Measurements from ENCODE around the gene PEX1. TPM values are rescaled to one million over a fixed set of nuclear protein-coding genes. Genes with fewer than 3 reads are reported as not detected.
"Not testable (repeated sequence)": the region's sequence is repeated elsewhere in the genome, so short reads cannot be mapped to it uniquely, and the experiment has no call there.

PEX1 gene
- total RNA-seq = 10.4 TPM
- long read RNA-seq, full-length matches to known transcripts = 17 of 18 reads
- long read RNA-seq, partial matches to known transcripts = 1 of 18 reads
- long read RNA-seq, other reads (novel, unspliced or antisense) = 0 of 18 reads

GRCh38 chr7:92528188-92528957, at the start of gene PEX1, which contains the start of gene RBM48:
PEX1 (minus strand) TSS chr7:92528520; CDS start chr7:92528435, 85 bp downstream.
RBM48 (plus strand) TSS chr7:92528795; CDS start chr7:92528814, 19 bp downstream.
- intact Hi-C loops (cut with DNase I) = loop anchor here (5.0 to 10.0 kb wide), 3 partner anchors 59 to 306 kb away; partner anchors contain the start of gene CDK6
- ATAC-seq = peak; percentile 99
- DNase-seq (ENCODE audit: missing footprints) = peak; percentile 96

- ATAC-seq (no peak), DNase-seq (ENCODE audit: missing footprints) (no peak)
- intact Hi-C loops (cut with DNase I) = no loop called here
These were observed 48.0 kb upstream of the PEX1 start for GRCh38 chr7:92576296-92576695.

GRCh38 chr7:92569137-92569536, 40.8 kb upstream of the PEX1 start:
- DNase-seq (ENCODE audit: missing footprints) (no peak), ATAC-seq (no peak)
- intact Hi-C loops (cut with DNase I) = no loop called here

DNA sequence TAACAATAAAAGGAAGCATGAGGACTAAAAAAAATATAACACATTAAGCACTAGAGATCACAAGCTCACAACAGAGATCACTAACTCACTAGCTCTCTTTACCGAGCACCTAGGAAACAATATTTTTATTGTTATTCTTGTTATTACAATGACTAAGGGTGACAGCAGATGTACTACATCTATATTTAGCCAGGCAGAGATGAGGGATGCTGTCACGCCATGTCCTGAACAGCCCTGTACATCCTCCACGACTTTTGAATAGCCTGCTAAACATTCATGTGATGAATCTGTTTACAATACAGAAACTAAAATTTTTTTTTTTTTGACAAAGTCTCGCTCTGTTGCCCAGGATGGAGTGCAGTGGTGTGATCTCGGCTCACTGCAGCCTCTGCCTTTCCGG, 39.1 kb upstream of the PEX1 start:
- no peak for ATAC-seq

DNA sequence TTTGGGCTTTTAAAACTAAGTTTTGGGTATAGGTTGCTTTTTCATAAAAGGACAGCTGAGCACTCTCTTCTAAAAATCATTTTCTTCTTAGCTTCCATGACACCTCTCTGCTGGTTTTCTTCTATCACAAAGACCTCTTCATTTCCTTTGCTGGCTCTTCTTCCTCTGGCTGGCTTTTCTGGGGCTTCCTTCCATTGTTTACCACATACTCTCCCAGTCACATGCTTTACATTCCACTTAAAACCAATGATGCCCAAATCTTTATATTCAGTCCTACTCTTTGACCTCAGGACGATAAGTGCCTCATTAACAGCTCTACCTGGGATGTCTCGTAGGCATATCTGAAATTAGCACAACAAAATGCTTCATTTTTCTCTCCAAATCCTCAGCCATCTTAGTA, 35.0 kb upstream of the PEX1 start:
- intact Hi-C loops (cut with DNase I) = no loop called here
- no peak for DNase-seq (ENCODE audit: missing footprints)
- ATAC-seq = no peak

More for the DNA sequence above, 39.1 kb upstream of the PEX1 start:
- no peak for DNase-seq (ENCODE audit: missing footprints)
- intact Hi-C loops (cut with DNase I) = no loop called here

- intact Hi-C loops (cut with DNase I) = no loop called here
- DNase-seq (ENCODE audit: missing footprints) = no peak
- ATAC-seq = no peak
These were observed 32.3 kb upstream of the PEX1 start for GRCh38 chr7:92560602-92561001.

GRCh38 chr7:92557808-92558362, 29.6 kb upstream of the PEX1 start:
- intact Hi-C loops (cut with DNase I) = no loop called here
- no peak for ATAC-seq
- DNase-seq (ENCODE audit: missing footprints) = no peak

GRCh38 chr7:92557249-92557648, 28.9 kb upstream of the PEX1 start:
- DNase-seq (ENCODE audit: missing footprints) (no peak), ATAC-seq (peak; percentile 23)
- intact Hi-C loops (cut with DNase I) = no loop called here

- no peak for DNase-seq (ENCODE audit: missing footprints)
- peak; percentile 30 for ATAC-seq
- intact Hi-C loops (cut with DNase I) = no loop called here
These were observed 21.9 kb upstream of the PEX1 start for GRCh38 chr7:92550194-92550593.

DNA sequence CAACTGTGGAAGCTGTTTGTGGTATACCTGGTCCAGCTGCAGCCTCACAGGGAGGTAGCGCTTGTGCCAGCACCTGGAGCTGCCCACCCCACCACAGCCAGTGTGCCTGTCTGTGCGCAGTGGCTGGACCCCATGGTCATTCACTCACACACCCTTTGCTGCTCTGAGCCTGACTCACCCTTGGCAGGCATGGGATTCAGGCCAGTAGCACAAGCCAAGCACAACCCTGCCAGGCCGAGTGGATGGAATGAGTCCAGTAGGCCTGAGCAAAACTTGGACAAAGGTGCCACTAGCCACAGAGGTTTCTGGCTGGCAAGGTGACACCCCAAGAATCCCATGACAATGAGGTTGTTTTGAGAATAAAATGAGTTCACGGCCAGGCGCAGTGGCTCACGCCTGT, 19.3 kb upstream of the PEX1 start:
- ATAC-seq (peak; percentile 89), DNase-seq (ENCODE audit: missing footprints) (no peak)
- intact Hi-C loops (cut with DNase I) = no loop called here

- ATAC-seq (peak; percentile 44), DNase-seq (ENCODE audit: missing footprints) (peak; percentile 67)
- intact Hi-C loops (cut with DNase I) = no loop called here
These were observed 18.7 kb upstream of the PEX1 start for GRCh38 chr7:92546856-92547497.

DNA sequence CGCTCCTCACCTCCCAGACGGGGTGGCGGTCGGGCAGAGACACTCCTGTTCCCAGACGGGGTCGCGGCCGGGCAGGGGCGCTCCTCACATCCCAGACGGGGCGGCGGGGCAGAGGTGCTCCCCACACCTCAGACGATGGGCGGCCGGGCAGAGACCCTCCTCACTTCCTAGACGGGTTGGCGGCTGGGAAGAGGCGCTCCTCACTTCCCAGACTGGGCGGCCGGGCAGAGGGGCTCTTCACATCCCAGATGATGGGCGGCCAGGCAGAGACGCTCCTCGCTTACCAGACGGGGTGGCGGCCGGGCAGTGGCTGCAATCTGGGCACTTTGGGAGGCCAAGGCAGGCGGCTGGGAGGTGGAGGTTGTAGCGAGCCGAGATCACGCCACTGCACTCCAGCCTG, 16.8 kb upstream of the PEX1 start:
- intact Hi-C loops (cut with DNase I); DNase-seq (ENCODE audit: missing footprints); ATAC-seq: not testable (repeated sequence)

- ATAC-seq; intact Hi-C loops (cut with DNase I); DNase-seq (ENCODE audit: missing footprints): not testable (repeated sequence)
These were observed 15.2 kb upstream of the PEX1 start for GRCh38 chr7:92543542-92543941.

DNA sequence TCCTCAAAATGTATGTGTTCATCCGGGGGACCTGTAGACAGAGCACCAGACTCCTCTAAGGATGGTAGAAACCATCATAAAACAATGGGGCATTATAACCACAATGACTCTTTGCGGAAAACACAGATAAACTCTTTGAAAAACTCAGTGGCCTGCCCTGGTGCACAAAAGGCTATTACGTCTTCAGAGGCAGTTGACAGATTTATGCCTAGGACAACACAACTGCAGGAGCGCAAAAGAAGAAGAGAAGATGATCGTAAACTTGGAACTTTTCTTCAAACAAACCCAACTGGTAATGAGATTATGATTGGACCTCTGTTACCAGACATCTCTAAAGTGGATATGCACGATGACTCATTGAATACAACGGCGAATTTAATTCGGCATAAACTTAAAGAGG, 6.3 kb upstream of the PEX1 start:
- no peak for ATAC-seq

DNA sequence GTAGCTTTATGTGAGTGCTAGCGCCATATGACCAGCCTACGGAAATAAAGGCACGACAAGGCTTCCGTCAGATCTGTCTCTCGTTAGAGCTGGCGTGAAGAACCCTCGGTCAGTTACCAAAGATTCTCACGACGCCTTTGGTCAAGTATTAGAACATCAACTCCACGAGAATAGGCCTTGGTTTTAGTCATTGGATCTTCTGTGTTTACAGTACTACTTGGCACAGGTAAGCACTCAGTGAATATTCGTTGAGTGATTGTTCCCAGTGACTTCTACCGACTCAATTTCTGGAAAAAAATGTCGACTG, 591 bp upstream of the PEX1 start:
- DNase-seq (ENCODE audit: missing footprints) = no peak
- ATAC-seq = no peak
- intact Hi-C loops (cut with DNase I) = loop anchor here (5.0 to 10.0 kb wide), 3 partner anchors 58 to 306 kb away; partner anchors contain the start of gene CDK6

More for the DNA sequence above, 6.3 kb upstream of the PEX1 start:
- intact Hi-C loops (cut with DNase I) = no loop called here
- DNase-seq (ENCODE audit: missing footprints) = no peak

DNA sequence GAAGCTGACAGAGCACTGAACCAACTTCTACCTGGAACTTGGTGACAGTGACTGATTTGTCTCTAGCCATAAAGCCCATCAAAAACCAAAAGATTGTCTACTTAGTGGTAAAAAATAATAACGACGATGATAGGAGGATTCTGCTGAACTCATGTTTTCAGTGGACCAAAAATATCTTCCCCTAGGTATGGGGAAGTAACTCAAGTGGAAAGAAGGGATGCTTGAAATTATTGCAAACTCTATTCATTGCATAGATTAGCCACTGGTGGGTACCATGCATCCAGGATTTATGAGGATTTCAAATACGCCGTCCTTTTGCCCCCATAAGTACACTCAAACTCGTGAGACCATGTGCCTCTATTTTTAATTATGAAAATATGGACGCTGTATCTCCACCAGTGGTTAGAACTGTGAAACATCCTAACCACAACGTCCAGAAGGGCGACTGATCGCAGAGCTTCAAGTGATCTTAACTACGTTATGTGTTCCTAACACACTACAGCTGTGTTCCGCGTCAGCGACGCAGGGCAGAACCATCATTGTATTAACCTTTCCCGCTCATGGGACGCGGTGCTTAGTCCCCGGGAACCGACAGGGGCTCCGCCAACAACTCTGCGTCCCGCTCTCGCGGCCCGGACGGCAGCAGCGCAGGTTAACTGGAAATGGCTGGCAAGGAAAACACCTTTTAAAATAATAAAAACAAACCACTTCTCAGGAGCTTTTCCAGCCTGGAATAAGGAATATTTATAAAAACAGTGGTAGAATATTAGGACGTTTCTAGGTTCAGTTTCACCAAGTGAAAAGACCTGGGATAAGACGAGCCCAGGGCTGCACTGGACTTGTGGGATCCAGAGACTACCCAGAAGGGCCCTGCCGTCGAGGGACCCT, 776 bp downstream of the PEX1 start:
- intact Hi-C loops (cut with DNase I) = loop anchor here (5.0 to 10.0 kb wide), 3 partner anchors 60 to 307 kb away; partner anchors contain the start of gene CDK6
- ATAC-seq (peak; percentile 41), DNase-seq (ENCODE audit: missing footprints) (no peak)

DNA sequence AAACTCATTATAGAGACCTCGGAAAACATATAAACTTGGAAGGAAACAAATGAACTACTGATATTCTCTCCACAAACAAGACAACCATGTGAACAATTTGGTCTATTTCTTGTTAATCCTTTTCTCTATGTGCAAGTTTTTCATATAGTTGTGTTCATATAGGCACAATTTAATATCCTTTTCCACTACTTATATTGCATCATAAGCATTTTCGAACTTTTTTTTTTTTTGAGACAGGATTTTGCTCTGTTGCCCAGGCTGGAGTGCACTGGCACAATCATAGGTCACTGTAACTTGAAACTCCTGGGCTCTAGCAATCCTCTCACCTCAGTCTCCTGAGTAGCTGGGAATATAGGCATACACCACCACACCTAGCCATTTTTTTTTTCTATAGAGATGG, 5.2 kb downstream of the PEX1 start:
- no peak for DNase-seq (ENCODE audit: missing footprints)
- ATAC-seq = no peak
- intact Hi-C loops (cut with DNase I) = loop anchor here (10.0 kb wide), 2 partner anchors 172 to 312 kb away; partner anchors contain the start of gene CDK6

DNA sequence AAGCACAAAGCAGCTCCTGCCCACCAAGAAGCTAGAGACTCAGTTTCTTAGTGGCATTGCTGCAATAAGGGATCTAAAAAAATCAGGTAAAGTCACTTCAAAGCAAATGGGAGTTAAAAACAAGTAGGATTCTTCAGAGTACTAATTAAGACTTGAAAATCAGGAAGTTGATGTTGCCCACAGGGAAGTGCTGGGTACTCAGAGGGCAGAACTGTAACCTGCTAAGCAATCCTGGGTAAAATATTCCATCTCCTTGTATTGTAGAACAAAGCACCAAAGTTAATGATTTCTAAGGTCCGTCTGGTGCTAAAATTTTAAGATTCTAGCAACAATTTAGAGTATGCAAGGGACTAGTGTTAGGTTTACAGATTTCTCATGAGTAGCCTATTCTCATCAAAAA, 8.3 kb downstream of the PEX1 start:
- DNase-seq (ENCODE audit: missing footprints) (no peak), ATAC-seq (no peak)
- intact Hi-C loops (cut with DNase I) = loop anchor here (10.0 kb wide), 2 partner anchors 175 to 315 kb away; partner anchors contain the start of gene CDK6

- ATAC-seq (no peak), DNase-seq (ENCODE audit: missing footprints) (no peak)
- intact Hi-C loops (cut with DNase I) = no loop called here
These were observed 10.7 kb downstream of the PEX1 start for GRCh38 chr7:92517631-92518030.

Measured in Right ventricle myocardium inferior (tissue), 1 donor.